ENCODE measurements around the gene MPZL3. TPM values are rescaled to one million over a fixed set of nuclear protein-coding genes. Genes with fewer than 3 reads are reported as not detected.

MPZL3 gene
- total and polyA plus RNA-seq, 2 experiments from 2014 or later: 0.92 to 2.9 TPM

DNA sequence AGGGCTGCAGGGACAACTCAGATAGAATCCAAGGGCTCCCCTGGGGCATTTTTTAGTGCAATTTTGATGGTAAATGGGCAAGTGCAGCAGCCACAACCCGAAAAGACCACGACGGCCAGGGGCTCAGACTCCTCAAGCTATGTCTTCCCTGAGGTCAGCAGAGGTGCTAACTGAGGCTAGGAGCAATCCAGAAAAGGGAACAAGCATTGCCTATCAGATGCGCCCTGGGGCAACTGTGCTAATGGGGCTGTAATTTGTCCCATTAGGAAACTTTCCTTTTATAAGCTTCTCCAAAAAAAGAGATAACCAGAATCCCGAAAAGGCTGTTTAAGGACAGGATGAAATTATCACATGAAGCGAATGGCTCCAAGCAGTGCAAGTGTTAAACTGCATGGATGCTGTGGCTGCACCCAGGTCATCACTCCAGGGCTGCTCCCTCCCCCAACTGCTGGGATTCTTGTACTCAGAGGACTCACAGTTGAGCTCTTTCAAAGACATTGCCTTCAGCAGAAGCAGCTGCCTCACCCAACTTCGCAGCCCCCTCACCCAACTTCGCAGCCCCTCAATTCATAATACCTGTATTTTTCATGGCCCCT lies 49.5 kb upstream of the MPZL3 start (continued):
- TF ChIP-seq ZNF331 (CRISPR knock-in tag; IDR thresholded peaks at IDR 0.05; ENCODE audit: low read depth) (no peak), POLR2AphosphoS5 (IDR thresholded peaks at IDR 0.05; ENCODE audit: low read depth) (no peak), NANOG (IDR thresholded peaks at IDR 0.05; ENCODE audit: borderline replicate concordance) (no peak), CREB1 (CRISPR knock-in tag; IDR thresholded peaks at IDR 0.05; ENCODE audit: low read depth) (no peak), EZH2phosphoT487 (IDR thresholded peaks at IDR 0.05; ENCODE audit: unreplicated experiment) (no peak), EZH2 (IDR thresholded peaks at IDR 0.05; ENCODE audit: low read depth, unreplicated experiment) (no peak), ZNF114 (CRISPR knock-in tag; IDR thresholded peaks at IDR 0.05) (no peak)
- TF ChIP-seq, protein P1, sequence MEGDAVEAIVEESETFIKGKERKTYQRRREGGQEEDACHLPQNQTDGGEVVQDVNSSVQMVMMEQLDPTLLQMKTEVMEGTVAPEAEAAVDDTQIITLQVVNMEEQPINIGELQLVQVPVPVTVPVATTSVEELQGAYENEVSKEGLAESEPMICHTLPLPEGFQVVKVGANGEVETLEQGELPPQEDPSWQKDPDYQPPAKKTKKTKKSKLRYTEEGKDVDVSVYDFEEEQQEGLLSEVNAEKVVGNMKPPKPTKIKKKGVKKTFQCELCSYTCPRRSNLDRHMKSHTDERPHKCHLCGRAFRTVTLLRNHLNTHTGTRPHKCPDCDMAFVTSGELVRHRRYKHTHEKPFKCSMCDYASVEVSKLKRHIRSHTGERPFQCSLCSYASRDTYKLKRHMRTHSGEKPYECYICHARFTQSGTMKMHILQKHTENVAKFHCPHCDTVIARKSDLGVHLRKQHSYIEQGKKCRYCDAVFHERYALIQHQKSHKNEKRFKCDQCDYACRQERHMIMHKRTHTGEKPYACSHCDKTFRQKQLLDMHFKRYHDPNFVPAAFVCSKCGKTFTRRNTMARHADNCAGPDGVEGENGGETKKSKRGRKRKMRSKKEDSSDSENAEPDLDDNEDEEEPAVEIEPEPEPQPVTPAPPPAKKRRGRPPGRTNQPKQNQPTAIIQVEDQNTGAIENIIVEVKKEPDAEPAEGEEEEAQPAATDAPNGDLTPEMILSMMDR (conservative IDR thresholded peaks at IDR 0.05; ENCODE audit: low read depth in 2 of 2): no peak

DNA sequence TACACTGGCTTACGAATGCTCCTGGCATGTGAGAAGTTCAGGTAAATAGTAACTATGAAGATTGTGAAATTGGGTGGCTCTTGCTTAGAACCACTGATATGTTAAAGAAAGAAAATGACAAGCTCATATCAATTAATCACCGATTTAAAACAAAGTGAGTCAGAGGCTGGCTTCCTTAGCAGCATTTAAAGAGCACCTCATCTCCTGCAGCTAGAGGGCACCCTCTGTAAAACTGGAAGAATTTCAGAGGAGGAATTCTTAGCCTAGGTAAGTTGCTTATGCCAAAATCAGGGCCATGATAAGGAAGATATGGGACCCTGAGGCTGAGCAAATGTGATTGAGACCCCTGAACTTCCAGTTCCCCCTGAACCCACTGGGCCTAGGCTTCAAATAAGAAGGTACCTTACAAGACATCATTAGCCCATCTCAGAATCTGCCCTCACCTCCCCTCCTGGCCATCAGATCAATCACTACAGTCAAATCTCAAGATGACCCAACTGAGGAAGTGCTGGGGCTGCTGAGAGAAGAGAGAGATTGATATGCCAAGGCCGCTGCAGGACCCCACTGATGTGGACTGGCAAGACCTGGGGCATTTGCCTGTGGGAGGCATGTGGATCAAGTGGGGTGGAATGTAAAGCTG lies 43.8 kb upstream of the MPZL3 start:
- Histone ChIP-seq H3K4me1 (ENCODE audit: insufficient read depth) (0 out of 2 replicates have a peak, but pooled peaks cover 3% of the 10 kb centered on the region), H3K9me2 (ENCODE audit: insufficient read depth) (no peaks in the 10 kb centered on the region), H3K4me2 (no peak overlapping the region), H3K36me3 (ENCODE audit: insufficient read depth) (no peaks in the 10 kb centered on the region), H3K79me2 (replicated peaks; ENCODE audit: insufficient read depth) (no peaks in the 10 kb centered on the region), H4K20me1 (replicated peaks; ENCODE audit: insufficient read depth) (no peaks in the 10 kb centered on the region), H2AFZ (0 out of 2 replicates have a peak overlapping the region, but pooled peaks have one; percentile 2), H3K4me3 (no peak overlapping the region), H3K27me3 (ENCODE audit: insufficient read depth) (no peaks in the 10 kb centered on the region), H3K27ac (ENCODE audit: low read depth) (no peak overlapping the region), H3F3A (replicated peaks; ENCODE audit: low read depth) (no peaks in the 10 kb centered on the region)
- peak; percentile 81 for ATAC-seq
- no peak overlapping the region for H3K27ac Mint-ChIP-seq
- peak; percentile 72 for DNase-seq (ENCODE audit: low spot score)
- H3K9me3 Mint-ChIP-seq: no peaks in the 10 kb centered on the region
- H3K4me3 Mint-ChIP-seq: no peak overlapping the region
- peaks cover 7% of the 10 kb centered on the region for H3K4me1 Mint-ChIP-seq
- H3K27me3 Mint-ChIP-seq (ENCODE audit: insufficient read depth, low read depth, poor library complexity): no peaks in the 10 kb centered on the region
- H3K36me3 Mint-ChIP-seq (ENCODE audit: low read depth): no peaks in the 10 kb centered on the region
- TF ChIP-seq, protein P2, sequence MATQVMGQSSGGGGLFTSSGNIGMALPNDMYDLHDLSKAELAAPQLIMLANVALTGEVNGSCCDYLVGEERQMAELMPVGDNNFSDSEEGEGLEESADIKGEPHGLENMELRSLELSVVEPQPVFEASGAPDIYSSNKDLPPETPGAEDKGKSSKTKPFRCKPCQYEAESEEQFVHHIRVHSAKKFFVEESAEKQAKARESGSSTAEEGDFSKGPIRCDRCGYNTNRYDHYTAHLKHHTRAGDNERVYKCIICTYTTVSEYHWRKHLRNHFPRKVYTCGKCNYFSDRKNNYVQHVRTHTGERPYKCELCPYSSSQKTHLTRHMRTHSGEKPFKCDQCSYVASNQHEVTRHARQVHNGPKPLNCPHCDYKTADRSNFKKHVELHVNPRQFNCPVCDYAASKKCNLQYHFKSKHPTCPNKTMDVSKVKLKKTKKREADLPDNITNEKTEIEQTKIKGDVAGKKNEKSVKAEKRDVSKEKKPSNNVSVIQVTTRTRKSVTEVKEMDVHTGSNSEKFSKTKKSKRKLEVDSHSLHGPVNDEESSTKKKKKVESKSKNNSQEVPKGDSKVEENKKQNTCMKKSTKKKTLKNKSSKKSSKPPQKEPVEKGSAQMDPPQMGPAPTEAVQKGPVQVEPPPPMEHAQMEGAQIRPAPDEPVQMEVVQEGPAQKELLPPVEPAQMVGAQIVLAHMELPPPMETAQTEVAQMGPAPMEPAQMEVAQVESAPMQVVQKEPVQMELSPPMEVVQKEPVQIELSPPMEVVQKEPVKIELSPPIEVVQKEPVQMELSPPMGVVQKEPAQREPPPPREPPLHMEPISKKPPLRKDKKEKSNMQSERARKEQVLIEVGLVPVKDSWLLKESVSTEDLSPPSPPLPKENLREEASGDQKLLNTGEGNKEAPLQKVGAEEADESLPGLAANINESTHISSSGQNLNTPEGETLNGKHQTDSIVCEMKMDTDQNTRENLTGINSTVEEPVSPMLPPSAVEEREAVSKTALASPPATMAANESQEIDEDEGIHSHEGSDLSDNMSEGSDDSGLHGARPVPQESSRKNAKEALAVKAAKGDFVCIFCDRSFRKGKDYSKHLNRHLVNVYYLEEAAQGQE (IDR thresholded peaks at IDR 0.05; ENCODE audit: unreplicated experiment): no peak
- TF ChIP-seq, protein P1 (conservative IDR thresholded peaks at IDR 0.05; ENCODE audit: low read depth in 2 of 2): peak; percentile 77 to 80

All from GM23338 (cell line).